Activated T-helper 1 cell treated with anti-CD3 and anti-CD28 coated beads, Interleukin-12 subunit alpha, Interleukin-12 subunit beta, Interleukin-2, Interleukin-4 antibody, amounts not matched to agents 30 ng/mL and 10 ng/mL and 1 ng/mL, durations not matched to agents 14 hours and 24 hours and 36 hours (primary cell): ENCODE results near the gene SLC11A1. TPM values are rescaled to one million over a fixed set of nuclear protein-coding genes. Genes with fewer than 3 reads are reported as not detected.

ENCODE experiments used
- total RNA-seq: library from RNA; stranded (reverse); gene quantifications from 2 replicates; pipeline ENCODE4 v1.2.3, GENCODE V29; 2022

The SLC11A1 gene
- total RNA-seq, 1 donor from 2014 or later = 0.05 TPM

Other genes starting within 250 kb of the SLC11A1 start
- not detected in 2 replicates for gene CXCR1, start 215.3 kb upstream of the SLC11A1 start, total RNA-seq
- 507 and 509 TPM in 2 replicates for gene ARPC2, start 165.1 kb upstream of the SLC11A1 start, total RNA-seq
- 0.54 and 0.78 TPM in 2 replicates for gene GPBAR1, start 121.3 kb upstream of the SLC11A1 start, total RNA-seq
- gene AAMP, start 112.1 kb upstream of the SLC11A1 start, total RNA-seq = 88.0 and 90.2 TPM in 2 replicates
- 18.6 and 20.3 TPM in 2 replicates for gene PNKD, start 111.8 kb upstream of the SLC11A1 start, total RNA-seq
- 66.2 and 70.5 TPM in 2 replicates for gene TMBIM1, start 89.8 kb upstream of the SLC11A1 start, total RNA-seq
- gene CATIP, start 25.4 kb upstream of the SLC11A1 start, total RNA-seq = not detected in 2 replicates
- gene CTDSP1, start 17.6 kb downstream of the SLC11A1 start, total RNA-seq = 105 and 106 TPM in 2 replicates
- not detected in 2 replicates for gene VIL1, start 36.9 kb downstream of the SLC11A1 start, total RNA-seq
- gene USP37, start 186.1 kb downstream of the SLC11A1 start, total RNA-seq = 43.5 and 50.4 TPM in 2 replicates
- gene CNOT9, start 186.6 kb downstream of the SLC11A1 start, total RNA-seq = 138 TPM in 2 replicates
- 0.54 and 0.62 TPM in 2 replicates for gene PLCD4, start 225.6 kb downstream of the SLC11A1 start, total RNA-seq